ENCODE measurements around the gene POLN. TPM values are rescaled to one million over a fixed set of nuclear protein-coding genes. Genes with fewer than 3 reads are reported as not detected.

POLN gene
- polyA plus RNA-seq, 1 donor (not counting 4 experiments of a cell fraction or from before 2014, with no cell fraction given), result 1.3 TPM

GRCh38 chr4:2125023-2125422 lies 116.9 kb downstream of the POLN start:
- Histone ChIP-seq H2AFZ (ENCODE audit: control insufficient read depth, low read length) (no peak overlapping the region), H3K4me2 (ENCODE audit: control insufficient read depth, extremely low read depth, insufficient read depth, low read depth, low read length) (no peak overlapping the region), H3K4me1 (ENCODE audit: control insufficient read depth, extremely low read depth, insufficient read depth, low read length) (no peaks in the 10 kb centered on the region), H3K36me3 (ENCODE audit: control insufficient read depth in 2 of 2, extremely low read depth in 1 of 2, insufficient read depth in 2 of 2, low read length in 2 of 2) (no peaks in the 10 kb centered on the region), H3K9me3 (ENCODE audit: control insufficient read depth, low read depth, low read length) (no peaks in the 10 kb centered on the region), H3K27ac (ENCODE audit: control insufficient read depth, insufficient read depth, low read length) (no peak overlapping the region), H3K9me1 (ENCODE audit: control insufficient read depth, extremely low read depth, insufficient read depth, low read length) (no peaks in the 10 kb centered on the region), H3K79me2 (ENCODE audit: control insufficient read depth, insufficient read depth, low read length) (no peaks in the 10 kb centered on the region), H3K4me3 (ENCODE audit: control insufficient read depth in 2 of 3, extremely low read depth in 1 of 3, insufficient read depth in 2 of 3, low read depth in 1 of 3, low read length in 3 of 3) (no peak overlapping the region), H3K27me3 (ENCODE audit: control insufficient read depth, extremely low read depth, insufficient read depth, low read length) (no peaks in the 10 kb centered on the region), H4K20me1 (ENCODE audit: control insufficient read depth, extremely low read depth, insufficient read depth, low read length) (no peaks in the 10 kb centered on the region), H3K9ac (ENCODE audit: control insufficient read depth, extremely low read depth, insufficient read depth, low read length) (no peak overlapping the region)
- dilution Hi-C loops (cut with MboI; ENCODE audit: extremely low pct_ligation_motif_present, low sequenced_read_pairs), result no loop called here
- no peak for DNase-seq (ENCODE audit: low read depth, low spot score)
- no peak for FAIRE-seq
- TF ChIP-seq EZH2 (IDR thresholded peaks at IDR 0.05; ENCODE audit: low read length) (no peak), CTCF (optimal IDR thresholded peaks at IDR 0.05 in 1 of 3, IDR thresholded peaks at IDR 0.05 in 1 of 3, conservative IDR thresholded peaks at IDR 0.05 in 1 of 3; ENCODE audit: extremely low read depth in 1 of 3, insufficient read depth in 2 of 3, low read length in 3 of 3) (no peak)

- Histone ChIP-seq H3K36me3 (ENCODE audit: control insufficient read depth in 2 of 2, extremely low read depth in 1 of 2, insufficient read depth in 2 of 2, low read length in 2 of 2) (no peaks in the 10 kb centered on the region), H2AFZ (ENCODE audit: control insufficient read depth, low read length) (no peak overlapping the region), H3K9ac (ENCODE audit: control insufficient read depth, extremely low read depth, insufficient read depth, low read length) (no peak overlapping the region), H4K20me1 (ENCODE audit: control insufficient read depth, extremely low read depth, insufficient read depth, low read length) (no peaks in the 10 kb centered on the region), H3K9me3 (ENCODE audit: control insufficient read depth, low read depth, low read length) (no peaks in the 10 kb centered on the region), H3K27me3 (ENCODE audit: control insufficient read depth, extremely low read depth, insufficient read depth, low read length) (peaks cover 2% of the 10 kb centered on the region), H3K4me1 (ENCODE audit: control insufficient read depth, extremely low read depth, insufficient read depth, low read length) (no peaks in the 10 kb centered on the region), H3K4me2 (ENCODE audit: control insufficient read depth, extremely low read depth, insufficient read depth, low read depth, low read length) (no peak overlapping the region), H3K79me2 (ENCODE audit: control insufficient read depth, insufficient read depth, low read length) (no peaks in the 10 kb centered on the region), H3K9me1 (ENCODE audit: control insufficient read depth, extremely low read depth, insufficient read depth, low read length) (no peaks in the 10 kb centered on the region), H3K27ac (ENCODE audit: control insufficient read depth, insufficient read depth, low read length) (no peak overlapping the region), H3K4me3 (ENCODE audit: control insufficient read depth in 2 of 3, extremely low read depth in 1 of 3, insufficient read depth in 2 of 3, low read depth in 1 of 3, low read length in 3 of 3) (no peak overlapping the region)
- DNase-seq (ENCODE audit: low read depth, low spot score) (no peak), FAIRE-seq (no peak)
- TF ChIP-seq CTCF (optimal IDR thresholded peaks at IDR 0.05 in 1 of 3, IDR thresholded peaks at IDR 0.05 in 1 of 3, conservative IDR thresholded peaks at IDR 0.05 in 1 of 3; ENCODE audit: extremely low read depth in 1 of 3, insufficient read depth in 2 of 3, low read length in 3 of 3), result no peak
- no peak for TF ChIP-seq EZH2 (IDR thresholded peaks at IDR 0.05; ENCODE audit: low read length)
- dilution Hi-C loops (cut with MboI; ENCODE audit: extremely low pct_ligation_motif_present, low sequenced_read_pairs), result no loop called here
Observed at GRCh38 chr4:2116687-2117400, 125.1 kb downstream of the POLN start.

Data from keratinocyte (primary cell).